ENCODE measurements around the gene TSPAN14. TPM values are rescaled to one million over a fixed set of nuclear protein-coding genes. Genes with fewer than 3 reads are reported as not detected.

The TSPAN14 gene
- total RNA-seq, 6 experiments from 2014 or later = 72.9 to 96.2 (median 84.5) TPM

- peak overlapping the region; percentile 89 for H3K4me3 Mint-ChIP-seq
- DNase-seq = no peak
- H3K27me3 Mint-ChIP-seq (ENCODE audit: insufficient read depth) = no peaks in the 10 kb centered on the region
- H3K36me3 Mint-ChIP-seq (ENCODE audit: low read depth) = peaks cover 13% of the 10 kb centered on the region
- peaks cover 30% of the 10 kb centered on the region for H3K4me1 Mint-ChIP-seq (ENCODE audit: low read depth)
- H3K9me3 Mint-ChIP-seq = no peaks in the 10 kb centered on the region
- peak; percentile 45 for TF ChIP-seq CTCF (IDR thresholded peaks at IDR 0.05)
- H3K27ac Mint-ChIP-seq = peak overlapping the region; percentile 91
Observed at GRCh38 chr10:80453056-80453841, 861 bp upstream of the TSPAN14 start.

GRCh38 chr10:80454513-80455460, 677 bp downstream of the TSPAN14 start:
- peaks cover 45% of the 10 kb centered on the region for H3K4me1 Mint-ChIP-seq (ENCODE audit: low read depth)
- no peaks in the 10 kb centered on the region for H3K27me3 Mint-ChIP-seq (ENCODE audit: insufficient read depth)
- DNase-seq = no peak
- H3K27ac Mint-ChIP-seq = peak overlapping the region; percentile 82
- H3K4me3 Mint-ChIP-seq = peak overlapping the region; percentile 97
- H3K36me3 Mint-ChIP-seq (ENCODE audit: low read depth) = peaks cover 13% of the 10 kb centered on the region
- no peak for TF ChIP-seq CTCF (IDR thresholded peaks at IDR 0.05)
- no peaks in the 10 kb centered on the region for H3K9me3 Mint-ChIP-seq

GRCh38 chr10:80455461-80456349, 1.6 kb downstream of the TSPAN14 start:
- H3K4me1 Mint-ChIP-seq (ENCODE audit: low read depth) = peaks cover 55% of the 10 kb centered on the region
- DNase-seq = no peak

GRCh38 chr10:80457554-80458262, 3.6 kb downstream of the TSPAN14 start:
- TF ChIP-seq CTCF (IDR thresholded peaks at IDR 0.05) = no peak
- no peak for DNase-seq
- H3K27ac Mint-ChIP-seq = peak overlapping the region; percentile 90
- H3K4me3 Mint-ChIP-seq = peak overlapping the region; percentile 82; the same call in 1 of the 2 replicates
- no peaks in the 10 kb centered on the region for H3K27me3 Mint-ChIP-seq (ENCODE audit: insufficient read depth)
- H3K4me1 Mint-ChIP-seq (ENCODE audit: low read depth) = peaks cover 75% of the 10 kb centered on the region
- H3K9me3 Mint-ChIP-seq = no peaks in the 10 kb centered on the region
- H3K36me3 Mint-ChIP-seq (ENCODE audit: low read depth) = peaks cover 13% of the 10 kb centered on the region

More at GRCh38 chr10:80455461-80456349, 1.6 kb downstream of the TSPAN14 start:
- no peaks in the 10 kb centered on the region for H3K27me3 Mint-ChIP-seq (ENCODE audit: insufficient read depth)
- peak overlapping the region; percentile 97 for H3K4me3 Mint-ChIP-seq
- peak overlapping the region; percentile 82 for H3K27ac Mint-ChIP-seq
- no peaks in the 10 kb centered on the region for H3K9me3 Mint-ChIP-seq
- TF ChIP-seq CTCF (IDR thresholded peaks at IDR 0.05) = no peak
- H3K36me3 Mint-ChIP-seq (ENCODE audit: low read depth) = peaks cover 13% of the 10 kb centered on the region

All from HFFc6 (cell line).